Right atrium auricular region (tissue), 2 donors: Measurements from ENCODE around the gene TBC1D2B. TPM values are rescaled to one million over a fixed set of nuclear protein-coding genes. Genes with fewer than 3 reads are reported as not detected.
"Not testable (repeated sequence)": the region's sequence is repeated elsewhere in the genome, so short reads cannot be mapped to it uniquely, and the experiment has no call there.

ENCODE experiments used
- DNase-seq: peaks from one replicate; pipeline ENCODE4 v3.0.0-alpha.2; 2019; ENCODE audit warnings: low spot score
- H3K27ac ChIP-seq, 2 donors: fragments of 200-600 bp; sonication (generic); 1 replicate in 1 of 2; 2 replicates in 1 of 2; pipeline ENCODE4 v1.5.1; 2016 to 2019
- H3K27me3 ChIP-seq, 2 donors: fragments of 200-600 bp; sonication (generic); one replicate each; pipeline versions ENCODE4 v1.5.1 to v1.6.0; 2017 to 2019
- H3K36me3 ChIP-seq: fragments of 200-600 bp; sonication (generic); one replicate; pipeline ENCODE4 v1.5.1; 2016
- H3K4me1 ChIP-seq, 2 donors: fragments of 200-600 bp; sonication (generic); one replicate each; pipeline versions ENCODE4 v1.5.1 to v1.6.0; 2017 to 2019
- H3K4me3 ChIP-seq, 2 donors: fragments of 200-600 bp; sonication (generic); 1 replicate in 1 of 2; 2 replicates in 1 of 2; pipeline ENCODE4 v1.5.1; 2017 to 2019; ENCODE audit warnings: mild to moderate bottlenecking in 1 of 2, moderate library complexity in 1 of 2
- H3K9me3 ChIP-seq, 2 donors: fragments of 200-600 bp; sonication (generic); one replicate each; pipeline ENCODE4 v1.5.1; 2019
- total RNA-seq, 2 donors: library from RNA; depleted of rRNA; stranded (reverse); fragments of >200 nt; gene quantifications; one replicate each; pipeline ENCODE4 v1.1.0, GENCODE V29; 2016
- TF ChIP-seq, protein P1 (sequence below), 2 donors: fragments of 200-600 bp; sonication (generic); IDR thresholded peaks; one replicate each; pipeline ENCODE4 v1.5.1; 2019; ENCODE audit warnings: antibody characterized with exemption in 2 of 2

The TBC1D2B gene
- total RNA-seq, 2 donors from 2014 or later = 12.5 to 27.7 TPM

DNA sequence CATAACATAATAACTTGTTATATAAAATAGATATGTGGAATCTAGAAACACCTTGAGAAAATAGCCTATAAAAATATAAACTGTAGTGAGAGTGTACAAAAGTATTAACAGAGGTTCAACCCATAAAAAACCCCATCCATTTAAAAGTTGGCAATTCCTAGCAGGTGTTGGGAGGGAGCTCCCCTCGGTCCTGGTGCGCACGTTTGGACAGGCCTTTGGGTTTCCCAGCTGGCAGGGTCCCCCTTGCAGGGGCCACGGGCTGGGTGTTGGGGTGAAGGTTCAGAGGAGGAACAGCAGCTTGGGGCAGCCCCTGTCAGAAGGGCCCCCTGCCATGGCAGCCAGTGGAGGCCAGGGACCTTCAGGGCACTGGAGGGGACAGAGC lies 82.0 kb downstream of the TBC1D2B start:
- not testable (repeated sequence) for DNase-seq, H3K36me3 ChIP-seq, H3K27me3 ChIP-seq, H3K4me3 ChIP-seq, H3K9me3 ChIP-seq, H3K27ac ChIP-seq
- peaks cover 0 to 55% of the 10 kb centered on the region in 2 donors for H3K4me1 ChIP-seq

- Histone ChIP-seq H3K27ac (peak overlapping the region; percentile 73 to 74), H3K4me1 (peaks cover 0 to 60% of the 10 kb centered on the region in 2 donors)
- not testable (repeated sequence) for H3K4me3 ChIP-seq, H3K9me3 ChIP-seq, H3K27me3 ChIP-seq, H3K36me3 ChIP-seq
- peak; percentile 76 for DNase-seq
- TF ChIP-seq, protein P1, sequence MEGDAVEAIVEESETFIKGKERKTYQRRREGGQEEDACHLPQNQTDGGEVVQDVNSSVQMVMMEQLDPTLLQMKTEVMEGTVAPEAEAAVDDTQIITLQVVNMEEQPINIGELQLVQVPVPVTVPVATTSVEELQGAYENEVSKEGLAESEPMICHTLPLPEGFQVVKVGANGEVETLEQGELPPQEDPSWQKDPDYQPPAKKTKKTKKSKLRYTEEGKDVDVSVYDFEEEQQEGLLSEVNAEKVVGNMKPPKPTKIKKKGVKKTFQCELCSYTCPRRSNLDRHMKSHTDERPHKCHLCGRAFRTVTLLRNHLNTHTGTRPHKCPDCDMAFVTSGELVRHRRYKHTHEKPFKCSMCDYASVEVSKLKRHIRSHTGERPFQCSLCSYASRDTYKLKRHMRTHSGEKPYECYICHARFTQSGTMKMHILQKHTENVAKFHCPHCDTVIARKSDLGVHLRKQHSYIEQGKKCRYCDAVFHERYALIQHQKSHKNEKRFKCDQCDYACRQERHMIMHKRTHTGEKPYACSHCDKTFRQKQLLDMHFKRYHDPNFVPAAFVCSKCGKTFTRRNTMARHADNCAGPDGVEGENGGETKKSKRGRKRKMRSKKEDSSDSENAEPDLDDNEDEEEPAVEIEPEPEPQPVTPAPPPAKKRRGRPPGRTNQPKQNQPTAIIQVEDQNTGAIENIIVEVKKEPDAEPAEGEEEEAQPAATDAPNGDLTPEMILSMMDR (IDR thresholded peaks at IDR 0.05) = peak in 1 of 2 donors; percentile 35
These were observed 82.5 kb downstream of the TBC1D2B start for GRCh38 chr15:77994893-77995536.

DNA sequence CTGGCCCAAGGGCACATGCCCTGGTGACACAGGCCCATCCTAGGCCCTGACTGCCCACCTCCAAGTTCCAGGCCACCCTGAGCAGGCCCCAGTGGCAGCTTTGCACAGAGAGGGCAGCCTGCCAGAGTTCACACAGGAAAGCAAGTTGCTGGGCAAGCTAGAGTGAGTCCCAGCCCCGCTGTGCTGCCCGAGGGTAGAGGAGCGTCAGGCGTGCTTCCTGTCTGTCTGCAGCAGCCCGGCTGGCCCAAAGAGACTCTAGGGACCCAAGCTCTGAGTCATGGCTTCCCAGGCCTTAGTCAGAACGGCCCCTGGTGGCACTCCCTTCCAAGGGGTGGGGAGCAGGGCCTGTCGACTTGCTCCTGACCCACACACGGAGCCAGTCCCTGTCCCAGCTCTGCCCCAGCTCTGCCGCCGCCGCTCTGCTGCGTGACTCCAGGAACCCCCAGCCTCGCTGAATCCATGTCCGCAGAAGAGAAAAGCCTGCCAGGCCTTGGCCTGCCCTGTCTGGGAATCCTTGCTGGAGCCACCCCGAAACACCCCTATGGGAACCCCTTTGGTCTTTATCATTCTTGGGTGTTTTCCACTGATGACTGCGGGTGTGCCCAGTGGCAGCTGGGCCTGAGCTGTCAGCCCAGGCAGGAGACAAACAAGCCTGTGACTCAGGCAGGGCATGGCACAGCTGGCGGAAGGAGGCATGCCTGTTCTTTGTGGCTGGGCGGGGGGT lies 83.4 kb downstream of the TBC1D2B start:
- H3K4me3 ChIP-seq, H3K9me3 ChIP-seq, H3K27me3 ChIP-seq, H3K36me3 ChIP-seq: not testable (repeated sequence)
- peak; percentile 92 for DNase-seq
- Histone ChIP-seq H3K4me1 (peaks cover 0 to 65% of the 10 kb centered on the region in 2 donors), H3K27ac (peak overlapping the region; percentile 73 to 74)

- no peak for DNase-seq
- Histone ChIP-seq H3K4me1 (peaks cover 0 to 72% of the 10 kb centered on the region in 2 donors), H3K36me3 (no peaks in the 10 kb centered on the region), H3K9me3 (no peaks in the 10 kb centered on the region), H3K27ac (peak overlapping the region; percentile 73 to 74), H3K27me3 (no peaks in the 10 kb centered on the region), H3K4me3 (no peak overlapping the region)
- TF ChIP-seq, protein P1 (IDR thresholded peaks at IDR 0.05) = no peak
These were observed 84.1 kb downstream of the TBC1D2B start for GRCh38 chr15:77993374-77993911.

- H3K36me3 ChIP-seq = no peaks in the 10 kb centered on the region
- DNase-seq = no peak
- peak overlapping the region; percentile 80 to 82 for H3K27ac ChIP-seq
- H3K4me1 ChIP-seq = peaks cover 0 to 76% of the 10 kb centered on the region in 2 donors
- no peaks in the 10 kb centered on the region for H3K9me3 ChIP-seq
- TF ChIP-seq, protein P1 (IDR thresholded peaks at IDR 0.05) = no peak
- H3K4me3 ChIP-seq = no peak overlapping the region
- H3K27me3 ChIP-seq = no peaks in the 10 kb centered on the region
These were observed 84.9 kb downstream of the TBC1D2B start for GRCh38 chr15:77992356-77993222.

GRCh38 chr15:77991658-77992201 lies 85.8 kb downstream of the TBC1D2B start:
- peak; percentile 73 for DNase-seq
- H3K36me3 ChIP-seq, H3K9me3 ChIP-seq, H3K4me3 ChIP-seq, H3K27me3 ChIP-seq: not testable (repeated sequence)
- peak overlapping the region; percentile 80 to 82 for H3K27ac ChIP-seq
- H3K4me1 ChIP-seq = peaks cover 0 to 80% of the 10 kb centered on the region in 2 donors
